Gastrocnemius medialis (tissue), 4 donors: Measurements from ENCODE around the gene TRIM44. TPM values are rescaled to one million over a fixed set of nuclear protein-coding genes. Genes with fewer than 3 reads are reported as not detected.

Experiments
- ATAC-seq, 2 donors: fragments of 150-250 bp; one replicate each; pipeline ENCODE4 v1.9.1; 2016
- DNase-seq, 2 donors: peaks; one replicate each; pipeline ENCODE4 v3.0.0-alpha.2; 2019
- H3K27ac ChIP-seq, 4 donors: fragments of 200-600 bp; sonication (generic); 1 replicate in 1 of 4; 2 replicates in 3 of 4; pipeline ENCODE4 v1.5.1; 2016 to 2018; ENCODE audit warnings: mild to moderate bottlenecking in 2 of 4, moderate library complexity in 1 of 4
- H3K27me3 ChIP-seq, 3 donors: fragments of 200-600 bp; sonication (generic) in 2 of 3; 1 replicate in 1 of 3; 2 replicates in 2 of 3; pipeline versions ENCODE4 v1.5.1 to v1.6.0; 2016 to 2019; ENCODE audit warnings: mild to moderate bottlenecking in 1 of 3, moderate library complexity in 1 of 3
- H3K36me3 ChIP-seq, 2 donors: fragments of 200-600 bp; sonication (generic) in 1 of 2; one replicate each; pipeline ENCODE4 v1.5.1; 2017 to 2018
- H3K4me1 ChIP-seq, 2 donors: fragments of 200-600 bp; sonication (generic) in 1 of 2; one replicate each; pipeline ENCODE4 v1.5.1; 2016 to 2017; ENCODE audit warnings: mild to moderate bottlenecking in 2 of 2
- H3K4me3 ChIP-seq, 4 donors: fragments of 200-600 bp; sonication (generic) in 3 of 4; 1 replicate in 1 of 4; 2 replicates in 3 of 4; pipeline ENCODE4 v1.5.1; 2016 to 2019; ENCODE audit warnings: mild to moderate bottlenecking in 2 of 4
- H3K9me3 ChIP-seq, 3 donors: fragments of 200-600 bp; sonication (generic) in 2 of 3; 1 replicate in 1 of 3; 2 replicates in 2 of 3; pipeline ENCODE4 v1.5.1; 2016 to 2019
- CTCF ChIP-seq, 5 experiments: fragments of 450-650 bp in 3 of 5; fragments of 200-600 bp in 2 of 5; sonication (generic) in 2 of 5; IDR thresholded peaks in 4 of 5; conservative IDR thresholded peaks in 1 of 5; 1 replicate in 4 of 5; 2 replicates in 1 of 5; pipeline ENCODE4 v1.5.1; 2016 to 2019; ENCODE audit warnings: antibody characterized with exemption in 5 of 5, mild to moderate bottlenecking in 3 of 5, moderate library complexity in 3 of 5
- POLR2A ChIP-seq, 2 donors: fragments of 450-650 bp; IDR thresholded peaks; one replicate each; pipeline ENCODE4 v1.6.1; 2017; ENCODE audit warnings: antibody characterized with exemption in 2 of 2, mild to moderate bottlenecking in 2 of 2, moderate library complexity in 2 of 2
- in situ Hi-C, 4 donors: fragments of 200-750 bp; cut with MboI; loops; one replicate each; pipeline versions ENCODE4 v1.15.0 to v1.8.0; 2017; ENCODE audit warnings: low sequenced_read_pairs in 4 of 4
- intact Hi-C: fragments of 100-400 bp; cut with DNase I; formaldehyde crosslinking; loops from one replicate; pipeline ENCODE4 v1.15.1; 2023; ENCODE audit warnings: low total_unique reads
- total RNA-seq, 4 donors: library from RNA; depleted of rRNA; stranded (reverse); fragments of >200 nt; gene quantifications; one replicate each; pipeline versions ENCODE4 v1.1.0 to v1.2.3, GENCODE V29; 2016

Gene TRIM44
- total RNA-seq, 4 donors from 2014 or later: 25.5 to 30.5 (median 26.2) TPM

- no peaks in the 10 kb centered on the region for H3K9me3 ChIP-seq
- ATAC-seq (no peak), DNase-seq (no peak)
- intact Hi-C loops: no loop called here
- H3K4me3 ChIP-seq: no peak overlapping the region
- TF ChIP-seq CTCF (IDR thresholded peaks at IDR 0.05 in 4 of 5, conservative IDR thresholded peaks at IDR 0.05 in 1 of 5) (no peak), POLR2A (IDR thresholded peaks at IDR 0.05) (no peak)
- H3K36me3 ChIP-seq: no peaks in the 10 kb centered on the region
- no peak overlapping the region for H3K27ac ChIP-seq
- H3K27me3 ChIP-seq: no peaks in the 10 kb centered on the region
- in situ Hi-C loops: no loop called here
- peaks cover 36 to 42% of the 10 kb centered on the region in 2 donors for H3K4me1 ChIP-seq
Observed at GRCh38 chr11:35791088-35791958, 128.7 kb downstream of the TRIM44 start.

- Histone ChIP-seq H3K4me1 (peaks cover 27 to 36% of the 10 kb centered on the region in 2 donors), H3K36me3 (no peaks in the 10 kb centered on the region), H3K27ac (no peak overlapping the region), H3K4me3 (no peak overlapping the region), H3K27me3 (no peaks in the 10 kb centered on the region), H3K9me3 (no peaks in the 10 kb centered on the region)
- intact Hi-C loops (no loop called here), in situ Hi-C loops (no loop called here)
- peak in 1 of 2 donors; percentile 17 for DNase-seq
- peak; percentile 54 to 70 for ATAC-seq
- TF ChIP-seq POLR2A (IDR thresholded peaks at IDR 0.05) (no peak), CTCF (IDR thresholded peaks at IDR 0.05 in 4 of 5, conservative IDR thresholded peaks at IDR 0.05 in 1 of 5) (no peak)
Observed at GRCh38 chr11:35792148-35792845, 129.7 kb downstream of the TRIM44 start.

GRCh38 chr11:35792846-35793192 is 130.2 kb downstream of the TRIM44 start:
- Histone ChIP-seq H3K27ac (no peak overlapping the region), H3K36me3 (no peaks in the 10 kb centered on the region), H3K27me3 (no peaks in the 10 kb centered on the region), H3K4me1 (peaks cover 27 to 35% of the 10 kb centered on the region in 2 donors), H3K4me3 (no peak overlapping the region), H3K9me3 (no peaks in the 10 kb centered on the region)
- DNase-seq: no peak
- intact Hi-C loops: no loop called here
- in situ Hi-C loops: no loop called here
- ATAC-seq: no peak
- no peak for TF ChIP-seq POLR2A (IDR thresholded peaks at IDR 0.05)

- Histone ChIP-seq H3K4me3 (no peak overlapping the region), H3K36me3 (no peaks in the 10 kb centered on the region), H3K27ac (no peak overlapping the region), H3K9me3 (no peaks in the 10 kb centered on the region), H3K27me3 (no peaks in the 10 kb centered on the region), H3K4me1 (peaks cover 27 to 41% of the 10 kb centered on the region in 2 donors)
- ATAC-seq (no peak), DNase-seq (no peak)
- TF ChIP-seq CTCF (IDR thresholded peaks at IDR 0.05 in 4 of 5, conservative IDR thresholded peaks at IDR 0.05 in 1 of 5): no peak
- TF ChIP-seq POLR2A (IDR thresholded peaks at IDR 0.05): no peak
- intact Hi-C loops: no loop called here
- in situ Hi-C loops: no loop called here
Observed at GRCh38 chr11:35794333-35794732, 131.8 kb downstream of the TRIM44 start.

- H3K36me3 ChIP-seq: no peaks in the 10 kb centered on the region
- intact Hi-C loops (no loop called here), in situ Hi-C loops (no loop called here)
- H3K27me3 ChIP-seq: no peaks in the 10 kb centered on the region
- DNase-seq (no peak), ATAC-seq (no peak)
- peaks cover 27 to 41% of the 10 kb centered on the region in 2 donors for H3K4me1 ChIP-seq
- H3K27ac ChIP-seq: no peak overlapping the region
- H3K9me3 ChIP-seq: no peaks in the 10 kb centered on the region
- no peak for TF ChIP-seq POLR2A (IDR thresholded peaks at IDR 0.05)
- no peak for TF ChIP-seq CTCF (IDR thresholded peaks at IDR 0.05 in 4 of 5, conservative IDR thresholded peaks at IDR 0.05 in 1 of 5)
- no peak overlapping the region for H3K4me3 ChIP-seq
Observed at GRCh38 chr11:35794850-35795249, 132.3 kb downstream of the TRIM44 start.
